ENCODE data around the gene FAR2.

DNA sequence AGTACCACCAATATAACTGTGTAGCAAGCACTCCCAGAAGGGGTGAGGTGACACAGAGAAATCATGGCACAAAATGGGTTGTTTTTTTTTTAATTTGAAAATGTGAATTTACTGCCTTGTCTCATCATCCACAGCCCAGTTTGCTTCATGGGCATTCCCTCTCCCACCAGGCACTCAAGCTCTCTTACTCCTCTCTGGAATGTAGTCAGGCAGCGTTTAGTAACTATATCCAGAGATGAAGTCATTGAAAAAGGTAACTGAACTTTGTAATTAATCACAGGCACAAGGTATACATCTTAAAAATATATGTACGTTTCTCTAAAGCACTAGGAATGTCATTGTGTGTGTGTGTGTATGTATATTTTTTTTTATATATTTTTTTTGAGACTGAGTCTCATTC, 91.4 kb downstream of the FAR2 start:
- no peak for TF ChIP-seq GATA2 (IDR thresholded peaks at IDR 0.05; ENCODE audit: low read depth, low read length)
- TF ChIP-seq GATA3 (IDR thresholded peaks at IDR 0.05; ENCODE audit: low read depth, low read length), result no peak
